Calu3 (cell line): Measurements from ENCODE around the gene PTGFRN. TPM values are rescaled to one million over a fixed set of nuclear protein-coding genes. Genes with fewer than 3 reads are reported as not detected.

Source experiments
- BruUV-seq: library from RNA; stranded (reverse); fragments of 400-500 nt; replicated peaks from 2 replicates; lab custom pipeline; 2021; lab: Mats Ljungman, UMichigan
- CTCF ChIA-PET: fragments of 300-600 bp; sonication (Branson Sonifier 250); formaldehyde crosslinking; loops from one replicate; lab custom pipeline; 2022; ENCODE audit warnings: antibody characterized with exemption; lab: Charles Lee
- DNase-seq: peaks from one replicate; pipeline ENCODE4 v3.0.0; 2022
- H3K27ac Mint-ChIP-seq: one replicate; pipeline ENCODE4 v1.8.0; 2022; ENCODE audit warnings: mixed read lengths; ENCODE audit not compliant: unreplicated experiment
- H3K27me3 Mint-ChIP-seq: one replicate; pipeline ENCODE4 v1.8.0; 2022; ENCODE audit warnings: mixed read lengths; ENCODE audit not compliant: unreplicated experiment
- H3K36me3 Mint-ChIP-seq: one replicate; pipeline ENCODE4 v1.8.0; 2022; ENCODE audit warnings: mild to moderate bottlenecking, moderate library complexity, mixed read lengths; ENCODE audit not compliant: insufficient read depth, unreplicated experiment
- H3K4me1 Mint-ChIP-seq: one replicate; pipeline ENCODE4 v1.8.0; 2022; ENCODE audit warnings: mild to moderate bottlenecking, low read depth, mixed read lengths; ENCODE audit not compliant: unreplicated experiment
- H3K4me3 Mint-ChIP-seq: one replicate; pipeline ENCODE4 v1.8.0; 2022; ENCODE audit warnings: mild to moderate bottlenecking, low read depth, moderate library complexity, mixed read lengths; ENCODE audit not compliant: unreplicated experiment
- H3K9me3 Mint-ChIP-seq: one replicate; pipeline ENCODE4 v1.8.0; 2022; ENCODE audit warnings: low read depth, mixed read lengths; ENCODE audit not compliant: unreplicated experiment
- CTCF ChIP-seq: fragments of 200-600 bp; IDR thresholded peaks from one replicate; pipeline ENCODE4 v1.8.0; 2022; ENCODE audit warnings: antibody characterized with exemption; ENCODE audit not compliant: unreplicated experiment
- intact Hi-C: fragments of 100-400 bp; cut with micrococcal nuclease; formaldehyde crosslinking; loops from one replicate; pipeline ENCODE4 v1.10.0; 2022; ENCODE audit not compliant: unreplicated experiment
- total RNA-seq: library from RNA; stranded (reverse); gene quantifications from 2 replicates; pipeline ENCODE4 v1.2.3, GENCODE V29; 2022

The PTGFRN gene
- total RNA-seq, 1 experiment from 2014 or later: 44.6 TPM

DNA sequence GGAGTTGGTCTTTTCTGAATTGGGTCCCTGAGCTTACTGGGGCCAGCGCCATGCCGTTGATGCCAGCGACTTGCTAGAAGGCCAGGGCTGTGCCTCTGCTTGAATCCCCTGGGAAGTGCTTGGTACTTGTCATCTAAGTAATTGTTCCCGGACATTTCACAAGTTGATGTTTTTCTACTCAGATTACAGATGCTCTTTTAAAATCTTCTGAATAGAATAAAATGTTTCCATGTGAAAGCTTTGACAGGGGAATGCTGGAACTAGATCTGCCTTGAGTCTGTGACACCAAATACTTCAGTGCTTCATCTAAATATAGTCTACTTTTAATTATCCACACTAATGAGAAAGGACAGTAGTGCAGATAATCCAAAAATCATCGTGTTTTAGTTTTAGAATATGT lies 38.3 kb downstream of the PTGFRN start:
- no peak for TF ChIP-seq CTCF
- no peaks in the 10 kb centered on the region for H3K36me3 Mint-ChIP-seq
- H3K9me3 Mint-ChIP-seq: no peaks in the 10 kb centered on the region
- no peak for DNase-seq
- CTCF ChIA-PET: no interaction called here
- no peak overlapping the region for H3K27ac Mint-ChIP-seq
- no peak overlapping the region for H3K4me3 Mint-ChIP-seq
- intact Hi-C loops: no loop called here
- H3K4me1 Mint-ChIP-seq: no peaks in the 10 kb centered on the region
- no TSS peak for BruUV-seq
- no peaks in the 10 kb centered on the region for H3K27me3 Mint-ChIP-seq

- CTCF ChIA-PET: interaction anchor here (0.5 kb wide), 1 partner anchor 224 kb away, joined by 4 read pairs; no protein-coding TSS in a partner anchor
- H3K27me3 Mint-ChIP-seq: no peaks in the 10 kb centered on the region
- intact Hi-C loops: no loop called here
These were observed 38.9 kb downstream of the PTGFRN start for GRCh38 chr1:116948642-116949041.

DNA sequence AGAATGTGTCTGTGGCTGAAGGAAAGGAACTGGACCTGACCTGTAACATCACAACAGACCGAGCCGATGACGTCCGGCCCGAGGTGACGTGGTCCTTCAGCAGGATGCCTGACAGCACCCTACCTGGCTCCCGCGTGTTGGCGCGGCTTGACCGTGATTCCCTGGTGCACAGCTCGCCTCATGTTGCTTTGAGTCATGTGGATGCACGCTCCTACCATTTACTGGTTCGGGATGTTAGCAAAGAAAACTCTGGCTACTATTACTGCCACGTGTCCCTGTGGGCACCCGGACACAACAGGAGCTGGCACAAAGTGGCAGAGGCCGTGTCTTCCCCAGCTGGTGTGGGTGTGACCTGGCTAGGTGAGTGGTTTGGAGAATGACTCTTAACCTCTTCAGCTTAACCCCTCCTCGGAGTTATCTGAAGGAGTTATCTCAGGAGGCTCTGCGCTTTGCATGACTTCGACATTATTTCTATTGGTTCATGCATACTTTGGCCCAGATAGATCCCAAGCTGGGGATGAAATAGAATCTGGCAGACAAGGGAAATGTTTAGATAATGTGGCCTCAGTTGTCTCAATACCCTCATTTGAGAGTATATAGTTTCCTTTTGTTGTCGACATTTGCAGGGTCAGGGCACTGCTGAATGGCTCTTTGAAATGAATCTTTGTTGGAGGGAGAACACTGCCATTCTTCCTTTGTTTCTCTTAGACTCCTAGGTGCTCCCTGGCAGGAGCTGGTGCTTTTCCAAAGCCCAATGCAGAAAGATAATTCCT lies 39.7 kb downstream of the PTGFRN start:
- Mint-ChIP-seq H3K4me3 (no peak overlapping the region), H3K27me3 (no peaks in the 10 kb centered on the region), H3K9me3 (no peaks in the 10 kb centered on the region), H3K27ac (no peak overlapping the region), H3K36me3 (no peaks in the 10 kb centered on the region), H3K4me1 (no peaks in the 10 kb centered on the region)
- DNase-seq: no peak
- CTCF ChIA-PET: interaction anchor here (0.5 kb wide), 1 partner anchor 224 kb away, joined by 4 read pairs; no protein-coding TSS in a partner anchor
- no TSS peak for BruUV-seq
- intact Hi-C loops: no loop called here
- TF ChIP-seq CTCF: no peak

More at GRCh38 chr1:116948642-116949041, 38.9 kb downstream of the PTGFRN start:
- no TSS peak for BruUV-seq
- no peak for DNase-seq
- Mint-ChIP-seq H3K4me1 (no peaks in the 10 kb centered on the region), H3K36me3 (no peaks in the 10 kb centered on the region), H3K27ac (no peak overlapping the region), H3K9me3 (no peaks in the 10 kb centered on the region), H3K4me3 (no peak overlapping the region)
- TF ChIP-seq CTCF: no peak

DNA sequence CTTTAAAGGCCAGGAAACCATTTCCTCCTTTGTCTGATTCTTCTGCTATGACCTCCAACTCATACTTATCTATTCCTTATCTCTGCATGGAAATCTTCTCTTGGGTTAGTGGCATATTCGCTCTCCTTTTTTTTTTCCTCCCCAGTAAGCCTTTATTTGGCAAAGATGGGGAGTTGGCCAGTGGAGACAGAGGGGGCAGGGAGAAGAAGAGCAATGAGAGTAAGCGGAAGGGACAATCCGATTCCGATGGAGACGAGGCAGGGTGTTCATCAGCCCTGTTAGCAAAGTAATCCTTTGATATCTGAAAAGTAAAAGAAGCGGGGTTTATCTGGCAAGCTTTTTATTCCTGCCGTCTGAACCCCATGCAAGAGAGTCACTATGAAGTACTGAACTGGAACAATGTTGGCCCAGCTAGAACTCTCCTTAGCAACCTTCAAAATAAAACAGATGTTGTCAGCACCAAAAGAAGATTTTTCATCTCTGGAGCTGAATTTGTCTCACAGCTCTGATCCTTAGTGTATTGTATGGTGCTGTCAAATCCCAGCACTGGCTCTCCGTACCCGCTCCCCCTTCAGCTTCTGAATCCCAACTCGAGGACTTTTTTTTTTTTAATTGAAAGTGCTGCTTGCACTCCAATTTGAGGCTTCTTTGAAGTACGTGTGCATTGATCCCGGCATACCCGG lies 40.9 kb downstream of the PTGFRN start:
- no peak for DNase-seq
- Mint-ChIP-seq H3K9me3 (no peaks in the 10 kb centered on the region), H3K27ac (no peak overlapping the region), H3K36me3 (no peaks in the 10 kb centered on the region), H3K4me1 (no peaks in the 10 kb centered on the region), H3K27me3 (no peaks in the 10 kb centered on the region), H3K4me3 (no peak overlapping the region)
- CTCF ChIA-PET: no interaction called here
- no TSS peak for BruUV-seq
- intact Hi-C loops: no loop called here
- TF ChIP-seq CTCF: no peak
